A549 treated with dexamethasone at 1 μM for 4 hours (cell line): ENCODE measurements around the gene CHKA. TPM values are rescaled to one million over a fixed set of nuclear protein-coding genes. Genes with fewer than 3 reads are reported as not detected.

ENCODE experiments used
- total RNA-seq: library from RNA; stranded (reverse); fragments of 200-300 nt; extraction: Qiagen RNA extraction; gene quantifications from 5 replicates; pipeline ENCODE4 v1.2.3, GENCODE V29; 2022

Gene CHKA
- total RNA-seq = 34.3 to 41.6 TPM (median 39.2 TPM) in 5 replicates

GRCh38 chr11:68121067-68121899 is at the start of gene CHKA:
Gene CHKA (minus strand): TSS chr11:68121388. CDS start chr11:68121177, 211 bp downstream.

GRCh38 chr11:68038718-68039525 is 82.3 kb downstream of the CHKA start, which contains the start of gene TCIRG1:
Gene TCIRG1 (plus strand): TSS chr11:68039025. CDS start chr11:68041272, 2,247 bp downstream.

GRCh38 chr11:68030318-68031143 is 90.7 kb downstream of the CHKA start, which contains the start of gene NDUFS8:
Gene NDUFS8 (plus strand): TSS chr11:68030681. CDS start chr11:68032152, 1,471 bp downstream.

GRCh38 chr11:68010090-68011041 is 110.8 kb downstream of the CHKA start, which contains the start of gene ALDH3B1:
Gene ALDH3B1 (plus strand): TSS chr11:68010327. CDS start chr11:68015298, 4,971 bp downstream.

GRCh38 chr11:68003846-68004550 is 117.2 kb downstream of the CHKA start, which contains the start of gene UNC93B1:
Gene UNC93B1 (minus strand): TSS chr11:68004097. CDS start chr11:68004043, 54 bp downstream.

Other genes with a start within 250 kb of the CHKA start
- 48.3 to 78.7 TPM (median 69.8 TPM) in 5 replicates for gene UNC93B1, start 117.3 kb downstream of the CHKA start, total RNA-seq
- gene ALDH3B1, start 111.1 kb downstream of the CHKA start, total RNA-seq = 107 to 145 TPM (median 128 TPM) in 5 replicates
- 256 to 362 TPM (median 333 TPM) in 5 replicates for gene NDUFS8, start 90.7 kb downstream of the CHKA start, total RNA-seq
- 51.9 to 136 TPM (median 107 TPM) in 5 replicates for gene TCIRG1, start 82.4 kb downstream of the CHKA start, total RNA-seq
- 20.4 to 26.6 TPM (median 24.4 TPM) in 5 replicates for gene KMT5B, start 91.9 kb upstream of the CHKA start, total RNA-seq
- gene C11orf24, start 150.6 kb upstream of the CHKA start, total RNA-seq = 54.1 to 63.2 TPM (median 61.7 TPM) in 5 replicates
- gene LRP5, start 191.2 kb upstream of the CHKA start, total RNA-seq = 27.9 to 62.2 TPM (median 60.1 TPM) in 5 replicates